HG02840 (cell line): ENCODE data around the gene TNMD.
"Not testable (repeated sequence)": the region's sequence is repeated elsewhere in the genome, so short reads cannot be mapped to it uniquely, and the experiment has no call there.

ENCODE experiments used
- ATAC-seq: cut with Tn5 transposase; IDR thresholded peaks from one replicate; pipeline ENCODE4 v1.9.1; 2021; ENCODE audit warnings: mild to moderate bottlenecking, moderate library complexity, moderate number of reproducible peaks; ENCODE audit not compliant: unreplicated experiment, low FRiP score

TNMD gene

GRCh38 chrX:100584611-100585010, at the start of gene TNMD:
Gene TNMD, plus strand, starts transcription at chrX:100584936. Its CDS starts 83 bp downstream, at chrX:100585019.
- ATAC-seq, result no peak

DNA sequence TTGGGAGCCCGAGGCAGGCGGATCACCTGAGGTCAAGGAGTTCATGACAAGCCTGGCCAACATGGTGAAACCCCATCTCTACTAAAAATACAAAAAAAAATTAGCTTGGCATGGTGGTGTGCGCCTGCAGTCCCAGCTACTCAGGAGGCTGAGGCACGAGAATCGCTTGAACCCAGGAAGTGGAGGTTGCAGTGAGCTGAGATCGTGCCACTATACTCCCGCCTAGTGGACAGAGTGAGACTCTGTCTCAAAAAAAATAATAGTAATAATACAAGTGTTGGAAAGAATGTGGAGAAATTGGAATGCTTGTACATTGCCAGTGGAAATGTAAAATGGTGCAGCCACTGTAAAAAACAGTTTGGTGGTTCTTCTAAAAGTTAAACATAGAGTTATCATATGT, 19.2 kb upstream of the TNMD start:
- not testable (repeated sequence) for ATAC-seq

DNA sequence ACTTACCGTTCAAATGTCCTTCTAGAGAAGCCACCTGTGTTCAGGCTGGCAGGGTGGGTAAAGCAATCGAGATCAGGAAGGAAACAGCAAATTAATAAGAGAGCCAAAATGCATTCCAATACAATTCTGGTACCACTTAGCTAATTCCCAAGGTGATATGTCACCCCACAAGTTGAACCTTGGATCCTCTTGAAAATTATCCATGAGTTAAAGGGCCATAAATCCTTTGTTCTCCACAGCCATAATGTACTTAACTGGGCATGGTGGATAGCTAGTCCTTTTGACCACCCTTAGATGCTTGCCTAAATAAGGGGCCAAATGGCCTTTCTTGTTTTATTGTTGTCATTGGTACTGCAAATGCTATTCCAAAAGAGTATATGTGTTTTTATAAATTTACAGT, 2.0 kb downstream of the TNMD start:
- no peak for ATAC-seq

- no peak for ATAC-seq
Observed at GRCh38 chrX:100587861-100588260, 3.1 kb downstream of the TNMD start.

DNA sequence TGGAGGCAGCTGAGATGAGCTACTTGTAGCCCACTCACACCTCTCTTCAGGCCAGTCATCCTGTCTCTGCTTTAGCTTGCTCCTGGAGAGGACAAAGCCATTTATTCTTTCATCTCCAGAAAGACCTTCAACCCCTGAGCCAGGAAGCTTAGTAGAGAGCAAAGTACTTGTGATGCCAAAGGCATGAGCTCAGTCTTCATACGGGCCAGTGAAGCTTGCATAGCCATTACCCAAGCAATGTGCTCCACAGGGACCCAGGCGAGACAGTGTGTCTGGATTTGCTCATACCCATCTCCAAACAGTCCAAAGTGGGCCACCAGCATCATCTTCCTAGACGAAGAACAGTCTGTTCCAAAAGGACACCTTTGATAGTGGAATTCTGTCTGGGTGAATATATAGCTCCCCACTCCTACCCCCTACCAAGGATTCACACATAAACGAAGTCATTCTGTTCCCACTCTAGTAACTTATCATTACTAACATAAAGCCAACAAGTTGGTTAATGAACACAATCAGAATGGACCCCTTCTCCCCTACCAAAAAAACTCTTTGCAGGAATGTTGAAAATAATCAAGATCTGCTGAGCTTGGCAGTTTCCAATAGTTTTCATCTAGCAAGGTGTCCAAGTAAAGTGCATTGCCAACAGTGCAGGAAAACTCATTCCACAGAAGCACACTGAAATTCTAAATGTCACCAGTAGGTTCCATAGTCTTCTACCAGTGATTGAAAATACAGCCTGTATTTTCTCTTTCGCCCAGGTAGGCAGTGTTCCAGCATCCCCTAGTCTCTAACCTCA, 6.7 kb downstream of the TNMD start:
- ATAC-seq, result no peak

GRCh38 chrX:100593126-100593525, 8.4 kb downstream of the TNMD start:
- no peak for ATAC-seq

DNA sequence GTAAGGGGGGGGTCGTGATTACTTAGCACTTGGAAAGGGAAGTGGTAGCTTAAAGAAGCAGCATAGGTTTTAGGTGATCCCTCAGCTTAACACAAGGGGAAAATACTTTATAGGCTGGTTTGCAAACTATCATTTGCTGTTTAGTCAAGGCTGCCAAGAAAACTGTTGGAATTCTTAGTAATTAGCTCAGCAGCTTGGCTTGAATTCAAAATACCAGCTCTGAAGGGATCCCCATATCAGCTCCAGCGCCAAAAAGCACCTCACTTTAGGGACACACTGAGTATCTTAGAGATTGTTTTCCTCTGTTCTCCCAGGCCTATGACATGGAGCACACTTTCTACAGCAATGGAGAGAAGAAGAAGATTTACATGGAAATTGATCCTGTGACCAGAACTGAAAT, 8.8 kb downstream of the TNMD start:
- no peak for ATAC-seq

DNA sequence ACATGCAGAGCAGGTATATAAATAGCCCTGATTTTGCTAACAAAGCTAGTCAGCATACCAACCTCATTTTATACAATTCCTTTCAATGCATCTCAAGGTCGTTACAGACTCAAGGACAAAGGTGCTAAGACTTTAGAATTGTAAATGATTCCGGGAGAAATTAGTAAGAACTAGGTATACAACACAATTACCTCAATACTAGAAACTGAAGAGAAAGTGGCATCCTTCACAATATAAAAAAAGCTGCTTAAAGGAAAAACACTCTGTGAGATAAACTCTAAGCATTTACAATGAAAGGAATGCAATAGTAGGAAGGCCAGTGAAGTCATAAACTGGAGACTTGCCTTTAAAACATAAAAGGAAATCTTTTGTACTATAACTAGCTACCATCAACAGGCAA, 11.9 kb downstream of the TNMD start:
- no peak for ATAC-seq

- ATAC-seq, result no peak
Observed at GRCh38 chrX:100599456-100599855, 14.7 kb downstream of the TNMD start.

- ATAC-seq, result no peak
Observed at GRCh38 chrX:100600340-100600739, 15.6 kb downstream of the TNMD start.

- no peak for ATAC-seq
Observed at GRCh38 chrX:100600758-100601157, 16.0 kb downstream of the TNMD start.

GRCh38 chrX:100606753-100607152, 22.0 kb downstream of the TNMD start:
- no peak for ATAC-seq

GRCh38 chrX:100609591-100609990, 24.9 kb downstream of the TNMD start:
- ATAC-seq, result no peak

DNA sequence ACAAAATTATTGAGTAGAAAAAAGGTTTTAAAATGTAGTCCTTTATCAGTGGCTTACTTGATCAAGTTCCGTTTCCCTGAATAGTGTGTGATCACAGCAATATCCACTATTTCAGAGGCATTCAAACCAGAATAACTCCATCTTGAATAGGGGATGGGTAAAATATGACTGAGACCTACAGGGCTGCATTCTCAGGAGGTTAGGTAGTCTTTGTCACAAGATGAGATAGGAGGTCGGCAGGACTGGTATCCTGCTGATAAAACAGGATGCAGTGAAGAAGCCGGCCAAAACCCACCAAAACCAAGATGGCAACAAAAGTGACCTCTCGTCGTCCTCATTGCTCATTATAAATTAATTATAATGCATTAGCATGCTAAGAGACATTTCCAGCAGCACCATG, 27.2 kb downstream of the TNMD start:
- no peak for ATAC-seq

DNA sequence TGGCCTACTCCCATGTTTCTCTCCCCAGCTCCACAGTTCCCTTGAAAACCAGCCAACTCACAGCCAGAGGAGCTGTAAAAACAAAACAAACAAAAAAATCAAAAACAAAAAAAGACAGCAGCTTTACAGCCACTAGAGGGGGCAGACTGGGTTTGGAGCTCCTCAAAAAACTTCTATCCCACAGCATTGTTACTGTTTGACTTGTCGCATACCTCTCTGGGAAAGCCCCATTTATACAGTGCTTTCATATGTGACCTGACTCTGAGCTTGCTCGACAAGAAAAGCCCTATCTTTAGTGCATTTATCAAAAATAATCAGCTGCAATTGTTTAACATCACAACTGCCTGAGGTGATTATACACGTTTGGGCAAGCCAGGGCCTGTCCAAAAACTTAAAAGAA, 30.3 kb downstream of the TNMD start:
- peak; percentile 98 for ATAC-seq

GRCh38 chrX:100623001-100623400, 38.3 kb downstream of the TNMD start:
- ATAC-seq, result no peak

DNA sequence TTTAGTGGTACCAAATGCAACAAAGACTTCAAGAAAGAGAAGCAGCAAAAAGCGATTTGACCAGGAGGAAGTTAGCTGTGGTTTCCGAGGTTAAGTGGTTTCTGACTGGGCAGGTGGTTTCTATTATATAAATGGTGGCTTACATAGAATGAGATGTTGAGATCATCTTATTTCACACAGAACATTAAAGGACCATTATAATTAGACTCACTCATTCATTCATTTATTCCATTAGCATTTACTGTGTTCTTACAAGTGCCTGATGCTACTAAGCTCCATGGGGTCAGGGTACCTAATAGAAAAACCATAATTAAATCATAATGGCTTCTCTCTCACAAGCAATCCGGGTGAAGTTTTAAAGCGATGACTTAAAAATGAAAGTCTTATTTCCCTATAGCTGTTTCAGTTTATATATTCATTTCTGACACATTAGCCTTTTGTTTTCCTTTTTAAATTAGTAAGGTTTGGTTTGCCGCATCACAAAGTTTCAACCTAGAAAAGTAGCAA, 41.3 kb downstream of the TNMD start:
- ATAC-seq, result peak; percentile 84

DNA sequence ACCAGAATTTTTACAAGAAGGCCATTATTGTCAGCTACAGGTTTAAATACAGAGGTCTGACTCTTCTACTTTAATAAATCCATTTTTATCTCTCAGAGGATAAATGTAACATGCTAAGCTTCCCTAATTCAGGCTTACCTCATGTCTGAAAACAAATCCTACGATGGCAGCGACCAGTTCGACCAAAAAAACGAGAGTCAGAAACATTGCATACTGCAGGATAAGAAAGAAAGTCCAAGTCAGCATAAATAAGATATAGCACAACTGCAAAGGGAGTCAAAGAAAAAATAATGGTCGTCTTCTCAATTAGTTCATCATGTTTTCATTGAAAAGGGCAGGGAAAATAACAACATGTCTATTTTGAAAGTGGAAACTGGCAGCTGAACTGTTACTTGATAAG, 50.3 kb downstream of the TNMD start:
- no peak for ATAC-seq

DNA sequence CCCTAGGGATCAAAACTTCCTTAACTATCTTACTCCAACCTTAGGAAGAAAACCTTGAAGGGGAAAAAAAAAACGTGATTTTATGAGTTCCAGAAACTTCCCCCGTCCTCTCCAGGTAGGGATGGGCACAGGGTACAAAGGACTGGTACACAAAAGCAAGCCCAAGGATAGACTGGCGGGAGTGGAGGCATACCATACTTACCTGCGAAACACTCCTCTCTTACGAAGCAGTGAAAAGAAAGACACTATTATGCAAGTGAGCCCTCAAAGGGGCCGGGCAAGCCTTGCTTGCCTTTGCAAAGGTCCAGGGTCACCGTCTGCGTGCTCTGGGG, 51.2 kb downstream of the TNMD start:
- ATAC-seq, result no peak

DNA sequence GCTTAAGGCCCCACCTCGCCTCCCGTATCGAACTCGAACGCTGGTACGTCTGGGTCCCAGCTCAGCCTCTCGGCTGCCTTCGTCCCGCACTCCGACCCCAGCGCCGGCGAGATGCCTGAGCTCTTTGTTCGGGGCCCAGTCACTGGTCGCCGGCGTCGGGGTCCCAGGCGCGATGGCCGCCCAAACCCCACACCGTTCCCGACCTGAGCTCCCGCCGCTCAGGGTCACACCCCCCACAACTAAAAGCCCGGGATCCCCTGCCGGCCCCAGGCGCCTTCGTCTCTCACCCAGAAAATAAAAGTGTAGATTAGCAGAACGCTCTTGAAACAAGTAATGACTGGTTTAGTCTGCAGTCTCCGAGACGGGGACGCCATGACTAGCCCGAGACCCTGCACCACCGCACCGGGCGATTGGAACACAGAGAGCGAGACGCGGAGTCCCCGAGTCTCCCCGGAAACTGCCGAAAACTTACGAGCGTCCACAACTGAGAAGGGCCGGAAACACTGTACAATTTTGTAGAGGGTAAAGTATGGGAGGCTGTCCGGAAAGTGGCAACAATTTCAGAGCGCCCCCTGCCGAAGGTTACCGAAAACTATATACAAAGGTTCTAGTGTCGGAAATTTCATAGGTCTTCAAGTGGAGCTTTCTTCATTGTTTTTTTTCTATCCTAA, 51.7 kb downstream of the TNMD start, which contains the start of gene TSPAN6:
Gene TSPAN6 (minus strand): TSS at position 486 of the 671 bp plus-strand sequence. CDS start 112 bp downstream, at position 374.
- no peak for ATAC-seq

DNA sequence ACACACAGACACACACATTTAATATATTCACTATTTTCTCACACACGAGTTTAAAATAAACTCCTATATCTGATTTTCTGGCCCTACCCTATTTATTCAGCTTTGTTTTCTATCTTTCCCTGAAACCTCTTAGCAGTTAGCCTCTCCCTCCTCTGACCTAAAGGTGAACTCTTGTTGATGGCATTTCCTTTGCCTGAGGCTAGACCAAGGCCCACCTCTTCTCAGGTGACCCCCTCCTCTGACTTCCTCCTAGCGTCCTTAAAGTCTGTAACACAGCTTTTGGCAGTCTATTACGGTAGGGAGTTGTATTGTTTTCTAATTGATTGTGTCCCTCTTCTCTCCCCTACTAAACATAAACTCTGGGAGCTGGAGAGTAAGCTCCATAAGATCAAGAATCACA, 57.6 kb downstream of the TNMD start:
- ATAC-seq, result no peak

DNA sequence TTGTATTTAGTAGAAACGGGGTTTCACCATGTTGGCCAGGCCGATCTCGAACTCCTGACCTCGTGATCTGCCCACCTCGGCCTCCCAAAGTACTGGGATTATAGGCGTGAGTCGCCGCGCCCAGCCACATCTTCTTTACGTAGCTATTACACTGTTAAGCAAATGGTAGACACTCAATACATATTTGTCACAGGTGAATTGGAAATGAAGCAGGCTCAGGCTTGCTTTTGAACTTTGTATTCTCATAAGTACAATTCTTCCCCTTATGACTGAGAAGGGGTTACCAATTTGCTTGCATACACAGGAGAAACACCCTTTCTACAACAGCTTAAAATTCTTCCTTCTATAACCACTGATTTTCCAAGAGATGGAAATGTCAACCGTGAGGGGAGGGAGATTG, 58.5 kb downstream of the TNMD start:
- no peak for ATAC-seq
